ENCODE data around the gene JPH4. TPM values are rescaled to one million over a fixed set of nuclear protein-coding genes. Genes with fewer than 3 reads are reported as not detected.

JPH4 gene
- total and polyA plus RNA-seq, 2 donors (not counting 1 experiment from before 2014, with no cell fraction given): not detected

DNA sequence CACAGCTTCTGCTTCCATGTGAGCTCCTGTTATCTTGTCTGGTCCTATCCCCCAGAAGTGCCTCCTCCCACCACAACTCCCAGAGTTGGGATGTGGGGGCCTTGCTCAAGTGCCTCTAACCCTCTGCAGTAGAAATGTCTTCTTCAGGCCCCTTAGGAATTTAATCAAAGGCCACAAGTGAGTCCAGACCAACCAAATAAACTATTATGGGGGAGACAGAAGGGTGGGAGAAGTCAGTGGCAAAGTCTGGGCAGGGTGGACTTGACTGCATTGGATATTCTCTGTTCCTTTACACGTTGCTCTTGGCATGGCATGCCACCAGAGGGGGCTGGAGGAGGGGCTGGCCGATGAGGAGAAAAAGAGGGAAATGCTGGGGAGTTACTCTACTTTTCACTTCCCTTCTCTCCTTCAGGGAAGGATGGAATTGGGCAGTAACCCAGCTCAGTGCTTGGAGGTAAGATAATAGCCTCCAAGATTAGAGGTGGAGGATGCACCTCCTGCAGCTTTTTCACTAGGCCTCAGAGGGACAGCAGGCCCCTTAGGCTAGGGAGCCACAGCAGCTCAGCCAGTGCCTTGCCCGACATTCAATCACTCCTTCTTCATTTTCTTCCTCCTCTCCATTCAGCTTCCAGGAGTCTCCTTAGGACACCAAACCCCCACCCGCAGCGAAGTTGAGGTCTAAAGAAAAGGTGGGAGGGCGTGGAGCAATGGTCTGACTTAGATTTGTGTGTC lies 9.8 kb downstream of the JPH4 start:
- Mint-ChIP-seq H3K27ac (peak overlapping the region; percentile 76), H3K4me1 (peaks cover 31% of the 10 kb centered on the region), H3K4me3 (peak overlapping the region; percentile 96), H3K27me3 (peaks cover 24% of the 10 kb centered on the region), H3K9me3 (ENCODE audit: insufficient read depth) (no peaks in the 10 kb centered on the region)
- TF ChIP-seq EZH2 (IDR thresholded peaks at IDR 0.05; ENCODE audit: borderline replicate concordance, insufficient read depth, low read depth, low read length, poor library complexity, severe bottlenecking): no peak
- TF ChIP-seq, protein P1, sequence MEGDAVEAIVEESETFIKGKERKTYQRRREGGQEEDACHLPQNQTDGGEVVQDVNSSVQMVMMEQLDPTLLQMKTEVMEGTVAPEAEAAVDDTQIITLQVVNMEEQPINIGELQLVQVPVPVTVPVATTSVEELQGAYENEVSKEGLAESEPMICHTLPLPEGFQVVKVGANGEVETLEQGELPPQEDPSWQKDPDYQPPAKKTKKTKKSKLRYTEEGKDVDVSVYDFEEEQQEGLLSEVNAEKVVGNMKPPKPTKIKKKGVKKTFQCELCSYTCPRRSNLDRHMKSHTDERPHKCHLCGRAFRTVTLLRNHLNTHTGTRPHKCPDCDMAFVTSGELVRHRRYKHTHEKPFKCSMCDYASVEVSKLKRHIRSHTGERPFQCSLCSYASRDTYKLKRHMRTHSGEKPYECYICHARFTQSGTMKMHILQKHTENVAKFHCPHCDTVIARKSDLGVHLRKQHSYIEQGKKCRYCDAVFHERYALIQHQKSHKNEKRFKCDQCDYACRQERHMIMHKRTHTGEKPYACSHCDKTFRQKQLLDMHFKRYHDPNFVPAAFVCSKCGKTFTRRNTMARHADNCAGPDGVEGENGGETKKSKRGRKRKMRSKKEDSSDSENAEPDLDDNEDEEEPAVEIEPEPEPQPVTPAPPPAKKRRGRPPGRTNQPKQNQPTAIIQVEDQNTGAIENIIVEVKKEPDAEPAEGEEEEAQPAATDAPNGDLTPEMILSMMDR (IDR thresholded peaks at IDR 0.05): no peak
- intact Hi-C loops (cut with micrococcal nuclease): loop anchor here (5.0 to 10.0 kb wide), 4 partner anchors 284 to 874 kb away; partner anchors contain the start of genes HOMEZ, PCK2 and SDR39U1
- H3K4me1 ChIP-seq (ENCODE audit: control insufficient read depth in 2 of 2, insufficient read depth in 2 of 2, low read length in 2 of 2): peaks cover 15 to 23% of the 10 kb centered on the region in 2 donors
- CTCF ChIA-PET: interaction anchor here (4.1 to 9.3 kb wide), 2 partner anchors 11 to 91 kb away, joined by 24 to 61 read pairs; partner anchors contain the start of gene THTPA
- H3K9ac ChIP-seq (ENCODE audit: low read length): no peak overlapping the region
- no peak overlapping the region for H3K4me3 ChIP-seq (ENCODE audit: control extremely low read depth in 1 of 5, extremely low read depth in 1 of 5, insufficient read depth in 1 of 5, low read depth in 2 of 5, low read length in 4 of 5)
- H3K9me3 ChIP-seq (ENCODE audit: control extremely low read depth in 1 of 3, control insufficient read depth in 2 of 3, insufficient read depth in 1 of 3, low read length in 2 of 3): no peaks in the 10 kb centered on the region
- peak overlapping the region; percentile 89 for H2AFZ ChIP-seq (ENCODE audit: insufficient read depth, low read depth, low read length, poor library complexity, severe bottlenecking)
- H4K20me1 ChIP-seq (ENCODE audit: control insufficient read depth, insufficient read depth, low read length, poor library complexity, severe bottlenecking): peaks cover 20% of the 10 kb centered on the region
- H3K36me3 ChIP-seq (replicated peaks in 1 of 2; ENCODE audit: control extremely low read depth in 1 of 2, control insufficient read depth in 1 of 2, extremely low read depth in 1 of 2, insufficient read depth in 2 of 2, low read length in 1 of 2): peaks cover 0 to 26% of the 10 kb centered on the region in 2 experiments
- ATAC-seq (ENCODE audit: low read depth) (no peak), DNase-seq (peak; percentile 41)
- POLR2A ChIA-PET: interaction anchor here (1.1 kb wide), 1 partner anchor 798 kb away, joined by 3 read pairs; no protein-coding TSS in a partner anchor
- no CpG with 5 or more reads among the region's 6 CpGs for WGBS (ENCODE audit: insufficient coverage)
- H3K27ac ChIP-seq (ENCODE audit: low read length in 2 of 2): no peak overlapping the region
- peaks cover 26% of the 10 kb centered on the region for H3K79me2 ChIP-seq (ENCODE audit: control insufficient read depth, insufficient read depth, low read length)
- peaks cover 0 to 19% (median 3%) of the 10 kb centered on the region in 4 experiments for H3K27me3 ChIP-seq (replicated peaks in 1 of 4; ENCODE audit: control extremely low read depth in 1 of 4, control insufficient read depth in 3 of 4, insufficient read depth in 4 of 4, low read length in 3 of 4)
- H3K4me2 ChIP-seq (replicated peaks; ENCODE audit: low read depth, low read length, poor library complexity, severe bottlenecking): peak overlapping the region; percentile 76
